ENCODE measurements around the gene VWA3B.

Gene VWA3B

GRCh38 chr2:98295721-98296414 lies 208.9 kb downstream of the VWA3B start:
- H3K4me1 ChIP-seq, result no peaks in the 10 kb centered on the region
- no peak for TF ChIP-seq CTCF (IDR thresholded peaks at IDR 0.05)
- no peak overlapping the region for H3K4me3 ChIP-seq (ENCODE audit: low read depth, low read length)
- H3K9me3 ChIP-seq (ENCODE audit: control insufficient read depth, low read length), result no peaks in the 10 kb centered on the region
- no peaks in the 10 kb centered on the region for H3K27me3 ChIP-seq (ENCODE audit: control insufficient read depth, insufficient read depth, low read length)
- H3K27ac ChIP-seq, result no peak overlapping the region
- H3K4me2 ChIP-seq (ENCODE audit: low read length), result no peak overlapping the region
- H3K79me2 ChIP-seq, result no peaks in the 10 kb centered on the region
- no peaks in the 10 kb centered on the region for H3K36me3 ChIP-seq (ENCODE audit: control insufficient read depth, insufficient read depth, low read length)
- no peak overlapping the region for H2AFZ ChIP-seq
- H3K9ac ChIP-seq, result no peak overlapping the region

GRCh38 chr2:98296440-98296839 lies 209.5 kb downstream of the VWA3B start:
- H3K4me1 ChIP-seq, result no peaks in the 10 kb centered on the region
- no peak overlapping the region for H3K27ac ChIP-seq

GRCh38 chr2:98297817-98298682 lies 211.1 kb downstream of the VWA3B start:
- Histone ChIP-seq H2AFZ (no peak overlapping the region), H3K4me1 (no peaks in the 10 kb centered on the region), H3K9me3 (ENCODE audit: control insufficient read depth, low read length) (no peaks in the 10 kb centered on the region), H3K4me2 (ENCODE audit: low read length) (no peak overlapping the region), H3K9ac (no peak overlapping the region), H3K27ac (no peak overlapping the region), H3K79me2 (no peaks in the 10 kb centered on the region), H3K27me3 (ENCODE audit: control insufficient read depth, insufficient read depth, low read length) (no peaks in the 10 kb centered on the region), H3K4me3 (ENCODE audit: low read depth, low read length) (no peak overlapping the region), H3K36me3 (ENCODE audit: control insufficient read depth, insufficient read depth, low read length) (no peaks in the 10 kb centered on the region)
- no peak for TF ChIP-seq CTCF (IDR thresholded peaks at IDR 0.05)

More at GRCh38 chr2:98296440-98296839, 209.5 kb downstream of the VWA3B start:
- no peak overlapping the region for H3K4me3 ChIP-seq (ENCODE audit: low read depth, low read length)
- no peak overlapping the region for H3K9ac ChIP-seq
- H2AFZ ChIP-seq, result no peak overlapping the region
- H3K36me3 ChIP-seq (ENCODE audit: control insufficient read depth, insufficient read depth, low read length), result no peaks in the 10 kb centered on the region
- H3K9me3 ChIP-seq (ENCODE audit: control insufficient read depth, low read length), result no peaks in the 10 kb centered on the region
- no peaks in the 10 kb centered on the region for H3K79me2 ChIP-seq
- no peak for TF ChIP-seq CTCF (IDR thresholded peaks at IDR 0.05)
- H3K27me3 ChIP-seq (ENCODE audit: control insufficient read depth, insufficient read depth, low read length), result no peaks in the 10 kb centered on the region
- H3K4me2 ChIP-seq (ENCODE audit: low read length), result no peak overlapping the region

- H3K36me3 ChIP-seq (ENCODE audit: control insufficient read depth, insufficient read depth, low read length), result no peaks in the 10 kb centered on the region
- H3K9me3 ChIP-seq (ENCODE audit: control insufficient read depth, low read length), result no peaks in the 10 kb centered on the region
- H3K27me3 ChIP-seq (ENCODE audit: control insufficient read depth, insufficient read depth, low read length), result no peaks in the 10 kb centered on the region
- no peak for TF ChIP-seq CTCF (IDR thresholded peaks at IDR 0.05)
- no peaks in the 10 kb centered on the region for H3K79me2 ChIP-seq
- no peak overlapping the region for H3K4me3 ChIP-seq (ENCODE audit: low read depth, low read length)
- no peak overlapping the region for H3K4me2 ChIP-seq (ENCODE audit: low read length)
- no peak overlapping the region for H2AFZ ChIP-seq
- H3K9ac ChIP-seq, result no peak overlapping the region
- H3K4me1 ChIP-seq, result no peaks in the 10 kb centered on the region
- H3K27ac ChIP-seq, result no peak overlapping the region
Observed at GRCh38 chr2:98298683-98299164, 211.8 kb downstream of the VWA3B start.

Data from parathyroid adenoma (tissue), 2 donors.